Hematopoietic multipotent progenitor cell treated with erythropoietin and hydrocortisone succinate and interleukin-3 and kit ligand, for 4 days (in vitro differentiated cells): ENCODE data around the gene ATP4A.

Source experiments
- DNase-seq: peaks from one replicate; pipeline ENCODE4 v3.0.0-alpha.2; 2015

Gene ATP4A

GRCh38 chr19:35522745-35523327 lies 40.6 kb downstream of the ATP4A start:
- no peak for DNase-seq

DNA sequence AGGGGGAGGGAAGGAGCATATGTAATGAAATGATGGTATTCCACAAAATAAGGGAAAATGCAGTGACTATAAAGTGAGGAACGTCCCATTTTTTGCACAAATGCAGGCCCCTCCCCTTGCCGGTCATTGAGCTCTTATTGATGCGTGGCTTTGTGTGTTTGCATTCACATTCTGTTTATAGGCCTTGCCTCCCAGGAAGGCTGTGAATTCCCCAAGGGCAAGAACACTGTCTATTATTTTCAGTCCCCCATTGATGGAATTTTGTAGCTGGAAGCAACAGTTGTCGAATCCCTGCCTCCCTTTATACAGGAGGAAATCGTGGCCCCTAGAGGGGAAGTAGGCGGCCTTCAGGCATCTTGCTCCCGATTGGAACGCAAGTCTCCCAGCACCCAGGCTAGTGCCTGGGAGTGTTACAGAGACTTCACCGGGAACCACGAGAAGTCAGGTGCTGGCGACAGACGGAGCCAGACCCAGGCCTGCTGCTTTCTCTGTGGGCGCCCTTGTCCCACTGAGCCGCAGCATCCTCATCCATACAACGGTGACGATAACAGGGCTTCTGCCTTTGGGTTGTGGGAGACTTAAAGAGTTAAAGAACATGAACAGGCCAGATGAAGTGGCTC lies 42.2 kb downstream of the ATP4A start:
- DNase-seq: no peak

GRCh38 chr19:35519291-35519690 lies 44.2 kb downstream of the ATP4A start:
- DNase-seq: no peak

- DNase-seq: no peak
Observed at GRCh38 chr19:35518313-35518712, 45.1 kb downstream of the ATP4A start.

DNA sequence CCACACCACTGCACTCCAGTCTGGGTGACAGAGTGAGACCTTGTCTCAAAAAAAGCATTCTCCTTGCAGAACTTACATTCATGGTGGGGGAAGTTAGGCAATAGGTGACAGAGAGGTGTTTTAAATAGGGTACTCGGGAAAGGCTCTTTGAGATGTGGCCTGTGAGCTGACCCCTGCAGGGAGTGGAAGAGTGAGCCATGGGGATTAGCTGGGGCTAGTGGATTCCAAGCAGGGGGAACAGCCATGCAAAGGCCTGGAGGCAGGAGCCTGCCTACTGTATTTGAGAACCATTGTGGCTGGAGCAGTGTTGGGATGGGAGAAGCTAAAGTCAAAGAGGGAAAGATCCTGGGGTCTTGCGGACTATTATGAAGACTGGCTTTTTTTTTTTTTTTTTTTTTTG lies 46.1 kb downstream of the ATP4A start:
- no peak for DNase-seq

- DNase-seq: no peak
Observed at GRCh38 chr19:35516310-35516709, 47.1 kb downstream of the ATP4A start.

GRCh38 chr19:35514282-35514809 lies 49.1 kb downstream of the ATP4A start:
- no peak for DNase-seq

DNA sequence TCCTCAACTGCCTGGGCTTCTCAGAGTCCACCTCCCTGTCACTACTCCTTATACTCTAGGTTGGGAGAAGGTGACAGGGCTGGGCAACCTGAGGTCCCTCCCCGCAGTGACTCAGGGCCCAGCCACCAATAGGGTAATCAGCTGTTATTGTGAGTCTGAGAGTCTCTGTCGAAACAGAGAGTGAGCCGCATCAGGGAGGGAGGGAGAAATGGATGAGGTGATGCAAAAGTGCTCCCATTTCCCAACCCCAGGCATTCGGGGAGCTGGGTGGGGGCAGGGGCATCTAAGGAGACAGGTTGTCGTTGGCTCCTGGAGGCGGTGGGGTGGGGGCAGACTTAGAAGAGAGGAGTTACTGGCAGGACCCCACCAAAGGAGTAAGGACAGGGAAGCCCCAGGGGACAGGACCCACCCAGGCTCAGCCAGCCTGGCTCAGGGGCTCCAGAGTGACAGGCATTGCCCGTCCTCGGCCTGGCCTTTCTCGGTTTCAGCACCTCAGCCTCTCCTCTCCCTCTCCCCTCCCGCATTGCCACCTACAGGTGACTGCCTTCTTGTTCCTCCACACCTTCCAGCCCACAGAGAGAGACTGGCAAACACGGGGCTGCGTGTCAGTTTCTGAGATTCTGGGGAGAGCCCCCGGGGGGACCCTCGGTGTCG lies 49.7 kb downstream of the ATP4A start, which contains the start of gene DMKN:
Gene DMKN, minus strand, starts transcription at position 22 of the 654 bp plus-strand sequence. CDS start 174 bp downstream, outside the sequence.
- no peak for DNase-seq

DNA sequence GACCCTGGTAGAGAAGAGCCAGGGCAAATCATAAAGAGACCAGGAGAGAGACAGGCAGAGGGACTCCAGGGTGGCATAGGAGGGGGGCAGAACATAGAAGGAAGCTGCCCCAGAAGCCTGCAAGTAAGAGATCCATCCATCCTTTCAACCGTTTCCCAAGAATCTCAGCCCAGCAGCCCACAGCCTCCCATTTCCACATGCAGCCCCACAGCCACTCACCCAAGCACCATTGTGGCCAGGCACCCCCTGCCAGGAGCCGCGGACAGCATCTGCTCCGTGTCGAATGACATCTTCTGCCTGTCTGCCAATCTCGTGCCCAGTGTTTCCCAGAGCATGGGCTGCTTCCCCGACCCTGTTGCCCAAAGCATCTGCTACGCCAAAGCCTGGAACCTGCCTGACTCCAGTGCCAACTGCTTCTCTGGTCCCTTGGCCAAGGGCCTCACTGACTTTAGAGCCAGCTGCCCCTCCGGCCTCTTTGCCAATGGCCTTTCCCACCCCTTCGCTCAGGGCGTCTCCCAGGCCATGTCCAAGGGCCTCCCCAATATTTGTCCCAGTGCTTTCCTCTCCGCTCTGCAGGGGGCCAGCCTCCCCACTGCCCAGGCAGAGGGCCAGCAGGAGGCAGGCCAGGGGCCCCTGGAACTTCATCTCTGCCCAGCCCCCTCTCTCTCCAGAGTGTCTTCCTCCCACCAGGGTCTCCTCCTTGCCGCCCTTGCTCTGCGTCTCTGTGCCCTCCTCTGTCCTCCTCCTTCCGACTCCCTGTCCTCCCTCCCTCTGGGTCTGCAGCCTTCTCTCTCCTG lies 50.4 kb downstream of the ATP4A start:
- no peak for DNase-seq

- DNase-seq: no peak
Observed at GRCh38 chr19:35511337-35511736, 52.1 kb downstream of the ATP4A start.

DNA sequence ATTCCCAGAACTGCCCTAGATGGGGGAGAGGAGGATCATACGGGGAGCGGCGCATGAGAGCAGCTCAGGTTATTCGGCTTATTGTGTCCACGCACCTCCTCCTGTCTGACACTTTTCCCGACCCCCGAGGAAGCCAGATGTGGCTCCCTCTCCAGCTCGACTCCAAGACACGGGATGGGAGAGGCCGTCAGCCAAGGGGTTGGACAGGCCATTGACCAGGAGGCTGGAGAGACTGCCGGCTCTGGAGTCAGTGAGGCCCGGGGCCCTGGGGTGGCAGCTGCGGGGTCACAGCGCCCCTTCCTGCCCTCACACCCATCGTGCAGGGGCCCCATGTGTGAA lies 52.9 kb downstream of the ATP4A start:
- DNase-seq: no peak

DNA sequence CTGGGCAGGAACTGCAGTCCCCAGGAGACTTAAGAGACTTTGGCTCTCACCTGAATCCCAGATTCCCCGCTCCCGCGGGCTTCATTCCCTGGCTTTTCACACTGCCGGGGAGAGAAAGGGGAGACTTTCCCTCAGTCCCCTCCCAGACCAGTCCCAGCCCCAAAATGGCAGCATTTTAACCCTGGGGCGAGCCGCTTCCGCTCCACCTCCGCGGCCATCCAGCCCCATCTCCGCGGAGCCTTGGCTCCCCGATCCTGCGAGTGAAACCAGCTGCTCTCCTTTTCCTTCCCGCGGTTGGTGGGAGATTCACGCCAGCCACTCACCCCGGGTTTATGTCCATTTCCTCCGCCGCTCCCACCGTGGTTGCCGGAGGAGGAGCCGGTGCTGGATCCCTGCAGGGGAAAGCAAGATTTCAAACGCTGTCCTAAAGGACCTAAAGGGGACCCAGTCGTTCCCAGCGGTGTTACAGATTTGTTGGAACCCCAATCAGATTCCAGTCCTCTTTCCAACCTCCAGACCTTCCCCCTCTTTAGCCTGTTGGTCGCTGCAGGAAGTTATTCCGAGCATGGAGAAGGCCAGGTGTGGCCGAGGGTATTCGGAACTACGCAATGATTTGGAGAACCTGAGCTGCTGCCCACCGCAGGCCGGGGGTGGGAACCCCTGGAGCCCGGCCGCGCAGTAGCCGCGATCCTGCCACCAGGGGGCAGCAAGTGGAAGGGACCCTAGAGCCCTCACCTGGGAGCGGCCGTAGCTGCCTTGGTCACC lies 53.4 kb downstream of the ATP4A start:
- DNase-seq: peak; percentile 71

GRCh38 chr19:35509018-35509652 lies 54.3 kb downstream of the ATP4A start:
- peak; percentile 34 for DNase-seq

GRCh38 chr19:35508129-35508528 lies 55.3 kb downstream of the ATP4A start:
- DNase-seq: no peak

- no peak for DNase-seq
Observed at GRCh38 chr19:35507561-35507960, 55.9 kb downstream of the ATP4A start.

DNA sequence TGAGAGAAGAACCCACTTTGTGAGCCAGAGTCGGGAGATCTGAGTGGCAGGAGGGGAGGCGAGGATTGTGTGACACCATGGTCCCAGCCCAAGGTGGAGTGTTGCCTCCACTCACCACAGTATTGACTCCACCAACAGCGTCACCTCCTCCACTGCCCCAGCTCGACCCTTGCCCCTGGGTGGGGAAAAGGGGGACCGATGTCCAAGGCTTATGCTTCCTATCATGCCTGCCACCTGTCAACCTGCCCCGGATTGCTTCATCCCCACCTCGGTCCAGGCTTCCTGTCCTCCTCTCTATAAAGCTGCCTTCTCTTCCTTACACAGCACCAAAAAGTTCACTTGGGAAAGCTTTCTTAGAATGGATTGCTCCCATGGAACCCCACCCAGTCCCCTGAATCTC lies 57.4 kb downstream of the ATP4A start:
- no peak for DNase-seq

DNA sequence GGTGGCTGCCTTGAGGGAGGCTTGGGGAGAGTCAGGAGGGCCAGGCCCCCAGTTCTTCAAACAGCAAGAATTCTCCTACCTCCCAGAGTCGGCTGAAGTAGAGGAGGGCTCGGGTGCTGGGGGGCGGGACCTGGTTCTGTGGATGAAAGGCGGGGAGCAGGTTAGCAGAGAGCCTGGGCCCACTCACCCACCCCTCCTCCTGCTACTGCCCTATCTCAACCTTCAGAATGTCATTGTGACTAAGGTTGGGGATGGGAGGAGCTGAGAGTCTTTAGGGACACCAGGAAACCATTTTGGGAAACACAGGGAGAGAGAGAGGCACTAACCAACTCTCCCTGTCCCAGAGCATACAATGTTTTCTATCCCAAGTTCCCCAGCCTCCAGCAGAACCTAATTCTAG lies 60.7 kb downstream of the ATP4A start:
- DNase-seq: no peak

DNA sequence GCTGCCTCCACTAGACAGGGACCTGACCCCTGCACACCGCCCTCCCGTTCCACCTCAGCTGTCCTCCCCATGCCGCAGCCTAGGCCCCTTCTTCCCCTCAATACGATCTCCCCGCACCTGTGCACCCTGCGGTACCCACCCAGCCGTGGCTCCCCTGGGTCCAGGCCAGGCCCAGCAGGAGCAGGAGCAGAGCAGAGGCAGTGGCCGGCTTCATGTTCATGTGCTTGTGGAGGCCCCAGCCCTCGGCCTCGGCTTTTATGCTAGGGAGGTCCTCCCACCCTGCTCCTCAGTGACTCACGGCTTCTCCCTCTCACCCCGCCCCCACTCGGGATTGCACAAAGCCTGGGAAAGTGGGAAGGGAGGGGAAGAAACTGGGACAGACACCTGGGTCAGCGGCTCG lies 61.8 kb downstream of the ATP4A start:
- DNase-seq: no peak

DNA sequence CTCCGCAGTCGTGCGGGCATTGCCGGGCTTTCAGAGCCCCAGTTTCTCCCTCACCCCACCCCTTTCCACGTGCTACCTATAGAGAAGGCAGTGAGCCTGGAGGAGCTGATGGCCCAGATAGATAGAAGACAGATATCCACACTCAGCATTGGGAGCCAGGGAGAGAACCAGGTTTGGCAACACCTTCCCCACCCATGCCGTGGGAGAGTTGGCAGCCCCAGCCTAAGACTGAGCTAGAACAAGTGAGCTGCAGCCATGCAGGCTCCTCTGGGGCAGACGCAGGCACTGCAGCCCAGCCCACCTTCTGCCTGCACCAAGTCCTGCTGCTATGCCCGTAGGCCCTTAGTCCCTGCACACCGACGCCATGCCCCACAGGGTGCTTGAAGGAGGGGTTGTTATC lies 62.8 kb downstream of the ATP4A start:
- DNase-seq: no peak
